Stomach (tissue), 9 donors: ENCODE measurements around the gene RAB6B. TPM values are rescaled to one million over a fixed set of nuclear protein-coding genes. Genes with fewer than 3 reads are reported as not detected.

ENCODE experiments used
- DNase-seq, 2 donors: peaks; one replicate each; pipeline versions ENCODE4 v3.0.0 to v3.0.0-alpha.2; 2013 to 2019
- H3K27ac ChIP-seq, 5 donors: fragments of 200-600 bp in 4 of 5; sonication (generic) in 4 of 5; one replicate each; pipeline ENCODE4 v1.5.1; 2013 to 2019; ENCODE audit warnings: mild to moderate bottlenecking in 1 of 5, moderate library complexity in 1 of 5
- H3K27me3 ChIP-seq, 3 donors: fragments of 200-600 bp; sonication (generic); one replicate each; pipeline ENCODE4 v1.5.1; 2017 to 2019; ENCODE audit warnings: mixed run types in 1 of 3
- H3K36me3 ChIP-seq, 4 donors: fragments of 200-600 bp; sonication (generic); 1 replicate in 3 of 4; 2 replicates in 1 of 4; pipeline ENCODE4 v1.5.1; 2016 to 2019
- H3K4me1 ChIP-seq, 4 donors: fragments of 200-600 bp; sonication (generic); one replicate each; pipeline ENCODE4 v1.5.1; 2016 to 2019
- H3K4me3 ChIP-seq, 4 donors: fragments of 200-600 bp; sonication (generic) in 3 of 4; one replicate each; pipeline ENCODE4 v1.5.1; 2016 to 2019; ENCODE audit warnings: mild to moderate bottlenecking in 1 of 4
- H3K9me3 ChIP-seq, 4 donors: fragments of 200-600 bp; sonication (generic); one replicate each; pipeline ENCODE4 v1.5.1; 2016 to 2019
- CTCF ChIP-seq, 7 experiments: fragments of 450-650 bp in 4 of 7; fragments of 200-600 bp in 3 of 7; sonication (generic) in 3 of 7; IDR thresholded peaks; one replicate each; pipeline ENCODE4 v1.5.1; 2016 to 2019; ENCODE audit warnings: antibody characterized with exemption in 7 of 7, control low read depth in 2 of 7, mild to moderate bottlenecking in 1 of 7
- EP300 ChIP-seq: sonication (generic); formaldehyde crosslinking; IDR thresholded peaks from one replicate; pipeline ENCODE4 v1.6.1; 2017; ENCODE audit warnings: antibody characterized with exemption
- POLR2A ChIP-seq, 4 donors: fragments of 450-650 bp; IDR thresholded peaks; one replicate each; pipeline ENCODE4 v1.6.1; 2016; ENCODE audit warnings: antibody characterized with exemption in 4 of 4, control low read depth in 2 of 4, mild to moderate bottlenecking in 1 of 4, moderate library complexity in 1 of 4
- POLR2AphosphoS5 ChIP-seq, 3 donors: sonication (generic); formaldehyde crosslinking; IDR thresholded peaks; one replicate each; pipeline ENCODE4 v1.6.1; 2016; ENCODE audit warnings: antibody characterized with exemption in 3 of 3
- WGBS, 5 donors: extraction: QIAGEN DNeasy Blood & Tissue Kit in 3 of 5; methylation state at CpG; one replicate each; pipeline versions ENCODE4 v1.1.5 to v1.1.7; 2013 to 2018; 5-methylcytosine and 5-hydroxymethylcytosine counted together
- intact Hi-C: fragments of 100-400 bp; cut with DNase I; formaldehyde crosslinking; loops from one replicate; pipeline ENCODE4 v1.15.1; 2023; ENCODE audit warnings: low total_unique reads
- polyA plus RNA-seq, 3 donors: library from polyadenylated mRNA; stranded (reverse); fragments of 200-250 nt; gene quantifications; one replicate each; pipeline ENCODE4 v1.2.3, GENCODE V29; 2013
- total RNA-seq, 5 donors: library from RNA; depleted of rRNA; stranded (reverse); fragments of >200 nt; gene quantifications; one replicate each; pipeline versions ENCODE4 v1.1.0 to v1.2.3, GENCODE V29; 2014 to 2016
- donor health status: healthy with polysubstance abuse.
- donor health status: Bipolar disorder and iron deficiency.
- donor health status: healthy.

The RAB6B gene
- total and polyA plus RNA-seq, 8 donors = 0.58 to 7.5 (median 1.9) TPM

GRCh38 chr3:133905376-133905775 lies 9.7 kb upstream of the RAB6B start:
- no peak for TF ChIP-seq POLR2A (IDR thresholded peaks at IDR 0.05)
- no peak for TF ChIP-seq CTCF (IDR thresholded peaks at IDR 0.05)
- no peak for TF ChIP-seq EP300
- TF ChIP-seq POLR2AphosphoS5 (IDR thresholded peaks at IDR 0.05) = no peak
- Histone ChIP-seq H3K4me1 (no peaks in the 10 kb centered on the region), H3K27me3 (no peaks in the 10 kb centered on the region), H3K9me3 (no peaks in the 10 kb centered on the region), H3K36me3 (no peaks in the 10 kb centered on the region), H3K27ac (no peak overlapping the region), H3K4me3 (no peak overlapping the region)
- intact Hi-C loops = no loop called here
- WGBS, 5 donors = 35 to 68% (median 64%) methylated on average over 3 of the region's 3 CpGs
- DNase-seq = no peak

GRCh38 chr3:133901847-133902246 lies 6.2 kb upstream of the RAB6B start:
- intact Hi-C loops = no loop called here
- WGBS, 5 donors = 85 to 90% (median 86%) methylated on average over 5 of the region's 5 CpGs
- H3K9me3 ChIP-seq = no peaks in the 10 kb centered on the region
- no peaks in the 10 kb centered on the region for H3K36me3 ChIP-seq
- no peaks in the 10 kb centered on the region for H3K4me1 ChIP-seq
- no peak for DNase-seq
- H3K4me3 ChIP-seq = no peak overlapping the region
- H3K27me3 ChIP-seq = peaks cover 0 to 5% (median 0%) of the 10 kb centered on the region in 3 donors
- TF ChIP-seq POLR2AphosphoS5 (IDR thresholded peaks at IDR 0.05) (no peak), POLR2A (IDR thresholded peaks at IDR 0.05) (no peak), CTCF (IDR thresholded peaks at IDR 0.05) (no peak), EP300 (no peak)
- H3K27ac ChIP-seq = no peak overlapping the region

- Histone ChIP-seq H3K9me3 (no peaks in the 10 kb centered on the region), H3K4me1 (peaks cover 4% of the 10 kb centered on the region in 4 donors), H3K36me3 (no peaks in the 10 kb centered on the region), H3K27ac (no peak overlapping the region), H3K27me3 (peaks cover 0 to 12% (median 5%) of the 10 kb centered on the region in 3 donors), H3K4me3 (no peak overlapping the region)
- intact Hi-C loops = no loop called here
- DNase-seq = no peak
- WGBS, 5 donors = 67 to 88% (median 86%) methylated on average over 1 of the region's 1 CpG
- TF ChIP-seq POLR2AphosphoS5 (IDR thresholded peaks at IDR 0.05) = no peak
- TF ChIP-seq CTCF (IDR thresholded peaks at IDR 0.05) = peak in 1 of 7 experiments; percentile 12
These were observed 5.4 kb upstream of the RAB6B start for GRCh38 chr3:133901083-133901482.

GRCh38 chr3:133899311-133899710 lies 3.6 kb upstream of the RAB6B start:
- Histone ChIP-seq H3K4me1 (peaks cover 19 to 22% (median 21%) of the 10 kb centered on the region in 4 donors), H3K27ac (no peak overlapping the region), H3K4me3 (no peak overlapping the region), H3K9me3 (no peaks in the 10 kb centered on the region), H3K36me3 (no peaks in the 10 kb centered on the region), H3K27me3 (peaks cover 0 to 30% (median 18%) of the 10 kb centered on the region in 3 donors)
- DNase-seq = no peak
- no peak for TF ChIP-seq POLR2AphosphoS5 (IDR thresholded peaks at IDR 0.05)
- no peak for TF ChIP-seq EP300
- no peak for TF ChIP-seq POLR2A (IDR thresholded peaks at IDR 0.05)
- TF ChIP-seq CTCF (IDR thresholded peaks at IDR 0.05) = no peak
- intact Hi-C loops = no loop called here
